Epithelial cell of esophagus (primary cell): ENCODE data around the gene CDH4.
A peak's percentile ranks its signal among the peaks of the same experiment; 100 is the strongest.

Experiments
- DNase-seq: peaks from one replicate; pipeline ENCODE4 v3.0.0; 2010; ENCODE audit warnings: low read depth
- H3K4me3 ChIP-seq: 2 replicates; pipeline ENCODE4 v1.5.1; 2011; ENCODE audit warnings: mild to moderate bottlenecking, low read length, control low read depth
- TF ChIP-seq, protein P1 (sequence below): IDR thresholded peaks from 2 replicates; pipeline ENCODE4 v1.5.1; 2011; ENCODE audit warnings: low read depth, mild to moderate bottlenecking, low read length, control low read depth, inconsistent platforms; ENCODE audit not compliant: insufficient read depth; ENCODE audit errors: missing control alignments

The CDH4 gene

DNA sequence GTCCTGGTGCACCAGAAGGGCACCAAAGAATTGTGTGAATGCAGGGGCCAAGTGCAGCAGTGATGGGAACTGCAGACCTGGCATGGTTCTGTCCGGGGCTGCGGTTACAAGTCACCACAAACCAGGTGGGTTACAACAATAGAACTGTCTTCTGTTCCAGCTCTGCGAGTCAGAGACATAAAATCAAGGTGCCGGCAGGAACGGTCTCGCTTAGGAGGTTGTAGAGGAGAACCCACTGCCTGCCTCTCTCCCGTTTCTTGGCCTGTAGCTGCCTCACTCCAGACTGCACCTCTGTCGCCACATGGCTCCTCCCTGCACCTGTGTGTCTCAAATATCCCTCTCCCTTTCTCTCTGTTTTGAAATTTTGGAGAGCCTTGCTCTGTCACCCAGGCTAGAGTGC, 670.4 kb downstream of the CDH4 start:
- TF ChIP-seq, protein P1, sequence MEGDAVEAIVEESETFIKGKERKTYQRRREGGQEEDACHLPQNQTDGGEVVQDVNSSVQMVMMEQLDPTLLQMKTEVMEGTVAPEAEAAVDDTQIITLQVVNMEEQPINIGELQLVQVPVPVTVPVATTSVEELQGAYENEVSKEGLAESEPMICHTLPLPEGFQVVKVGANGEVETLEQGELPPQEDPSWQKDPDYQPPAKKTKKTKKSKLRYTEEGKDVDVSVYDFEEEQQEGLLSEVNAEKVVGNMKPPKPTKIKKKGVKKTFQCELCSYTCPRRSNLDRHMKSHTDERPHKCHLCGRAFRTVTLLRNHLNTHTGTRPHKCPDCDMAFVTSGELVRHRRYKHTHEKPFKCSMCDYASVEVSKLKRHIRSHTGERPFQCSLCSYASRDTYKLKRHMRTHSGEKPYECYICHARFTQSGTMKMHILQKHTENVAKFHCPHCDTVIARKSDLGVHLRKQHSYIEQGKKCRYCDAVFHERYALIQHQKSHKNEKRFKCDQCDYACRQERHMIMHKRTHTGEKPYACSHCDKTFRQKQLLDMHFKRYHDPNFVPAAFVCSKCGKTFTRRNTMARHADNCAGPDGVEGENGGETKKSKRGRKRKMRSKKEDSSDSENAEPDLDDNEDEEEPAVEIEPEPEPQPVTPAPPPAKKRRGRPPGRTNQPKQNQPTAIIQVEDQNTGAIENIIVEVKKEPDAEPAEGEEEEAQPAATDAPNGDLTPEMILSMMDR, result no peak
- DNase-seq, result no peak
- H3K4me3 ChIP-seq, result no peak overlapping the region

DNA sequence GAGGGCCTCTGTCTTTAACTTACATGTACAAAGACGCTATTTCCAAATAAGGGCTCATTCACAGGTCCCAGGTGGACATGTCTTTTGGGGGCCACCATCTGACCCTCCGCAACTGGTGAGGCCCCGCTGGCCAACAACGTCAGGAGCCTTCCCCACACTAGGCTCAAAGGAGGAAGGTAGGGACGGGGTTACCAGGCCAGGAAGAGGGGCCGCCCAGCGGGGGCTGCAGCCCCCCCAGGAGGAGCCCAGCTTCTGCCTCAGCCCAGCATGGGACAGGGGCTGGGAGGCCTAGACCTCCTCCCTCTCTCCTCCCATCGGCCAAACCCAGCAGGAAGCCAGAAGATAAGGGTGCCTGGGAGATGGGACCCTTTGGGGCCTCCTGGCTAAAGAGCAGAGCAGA, 670.9 kb downstream of the CDH4 start:
- no peak for DNase-seq
- H3K4me3 ChIP-seq, result no peak overlapping the region
- TF ChIP-seq, protein P1, result no peak

DNA sequence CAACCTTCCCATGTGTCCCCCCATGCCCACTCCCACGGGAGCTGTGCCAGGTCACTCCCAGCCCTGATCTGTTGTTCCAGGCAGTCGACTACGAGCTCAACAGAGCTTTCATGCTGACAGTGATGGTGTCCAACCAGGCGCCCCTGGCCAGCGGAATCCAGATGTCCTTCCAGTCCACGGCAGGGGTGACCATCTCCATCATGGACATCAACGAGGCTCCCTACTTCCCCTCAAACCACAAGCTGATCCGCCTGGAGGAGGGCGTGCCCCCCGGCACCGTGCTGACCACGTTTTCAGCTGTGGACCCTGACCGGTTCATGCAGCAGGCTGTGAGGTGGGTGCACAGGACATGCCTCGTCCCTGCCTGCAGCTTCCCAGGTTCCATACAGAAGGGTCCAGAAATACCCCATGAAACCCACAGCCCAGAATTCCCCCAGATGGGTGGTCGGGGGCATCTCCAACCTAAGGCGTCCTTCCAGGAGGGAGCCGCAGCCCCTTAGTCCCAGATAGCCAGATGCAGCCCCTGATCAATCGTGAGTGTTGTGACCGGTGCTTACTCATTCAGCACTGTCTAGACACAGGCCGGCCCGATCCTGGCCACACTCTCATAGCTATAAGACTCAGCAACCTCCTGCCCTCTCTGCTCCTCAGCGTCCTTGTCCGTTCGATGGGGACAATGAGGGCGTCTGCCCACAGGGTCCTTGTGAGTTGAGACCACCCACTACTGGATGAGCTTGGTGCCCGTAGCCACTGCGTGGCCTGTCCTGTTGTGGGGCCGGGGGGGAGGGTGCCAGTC, 671.5 kb downstream of the CDH4 start:
- H3K4me3 ChIP-seq, result no peak overlapping the region
- TF ChIP-seq, protein P1, result no peak
- DNase-seq, result no peak

DNA sequence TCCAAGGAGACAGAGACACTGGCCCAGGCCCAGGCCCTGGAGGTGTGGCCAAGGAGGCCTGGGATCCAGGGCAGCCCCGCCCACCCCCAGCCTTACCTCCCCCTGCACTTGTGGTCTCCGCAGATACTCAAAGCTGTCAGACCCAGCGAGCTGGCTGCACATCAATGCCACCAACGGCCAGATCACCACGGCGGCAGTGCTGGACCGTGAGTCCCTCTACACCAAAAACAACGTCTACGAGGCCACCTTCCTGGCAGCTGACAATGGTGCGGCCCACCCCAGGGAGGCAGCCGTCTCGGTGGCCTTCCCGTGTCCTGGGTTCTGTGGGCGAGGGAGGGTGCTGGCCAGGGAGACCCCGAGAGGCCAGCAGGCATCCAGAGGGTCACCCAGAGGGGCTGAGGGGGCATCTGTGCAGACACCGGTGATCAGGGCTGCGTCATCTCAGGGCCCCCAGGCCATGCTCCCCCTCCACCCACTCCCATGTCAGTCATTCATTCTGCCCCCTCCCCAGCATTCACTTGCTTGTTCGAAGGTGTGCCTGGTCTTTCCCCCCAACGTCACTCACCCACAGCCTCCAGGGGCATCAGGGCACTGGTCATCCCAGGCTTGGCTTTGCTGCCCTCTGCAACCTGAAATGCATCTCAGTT, 672.3 kb downstream of the CDH4 start:
- no peak overlapping the region for H3K4me3 ChIP-seq
- DNase-seq, result no peak
- TF ChIP-seq, protein P1, result no peak

DNA sequence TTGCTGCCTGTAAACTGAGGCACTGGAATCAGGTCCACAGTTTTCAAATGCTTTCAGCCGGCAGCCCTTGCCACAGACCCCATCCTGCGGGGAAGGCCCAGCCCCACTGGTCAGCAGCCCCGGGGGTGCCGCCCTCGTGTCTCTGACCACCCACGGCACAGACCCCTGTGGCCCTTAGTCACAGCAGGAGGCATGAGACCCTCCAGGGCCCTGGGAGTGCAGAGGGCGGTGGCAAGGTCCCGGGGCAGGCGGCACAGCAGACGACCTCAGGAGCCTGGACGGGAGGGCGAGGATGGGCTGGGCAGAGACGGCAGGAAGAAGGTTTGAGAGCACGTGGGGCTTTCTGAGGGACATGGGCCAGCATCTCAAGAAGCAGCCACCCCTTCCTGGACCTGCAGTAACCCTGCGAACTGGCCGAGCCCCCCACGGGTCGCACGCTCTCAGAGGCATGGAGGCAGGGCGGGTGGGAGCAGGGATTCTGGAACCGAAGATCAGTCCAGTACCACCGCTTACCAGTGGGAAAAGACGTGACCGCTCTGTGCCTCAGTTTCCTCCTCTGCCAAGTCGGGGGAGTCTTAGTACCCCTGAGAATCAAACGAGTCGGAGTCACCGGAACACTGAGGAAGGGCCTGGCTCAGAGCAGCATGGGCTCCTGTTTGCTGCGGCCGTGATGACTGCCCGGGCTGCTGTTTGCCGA, 672.9 kb downstream of the CDH4 start:
- no peak overlapping the region for H3K4me3 ChIP-seq
- no peak for DNase-seq
- TF ChIP-seq, protein P1, result no peak

DNA sequence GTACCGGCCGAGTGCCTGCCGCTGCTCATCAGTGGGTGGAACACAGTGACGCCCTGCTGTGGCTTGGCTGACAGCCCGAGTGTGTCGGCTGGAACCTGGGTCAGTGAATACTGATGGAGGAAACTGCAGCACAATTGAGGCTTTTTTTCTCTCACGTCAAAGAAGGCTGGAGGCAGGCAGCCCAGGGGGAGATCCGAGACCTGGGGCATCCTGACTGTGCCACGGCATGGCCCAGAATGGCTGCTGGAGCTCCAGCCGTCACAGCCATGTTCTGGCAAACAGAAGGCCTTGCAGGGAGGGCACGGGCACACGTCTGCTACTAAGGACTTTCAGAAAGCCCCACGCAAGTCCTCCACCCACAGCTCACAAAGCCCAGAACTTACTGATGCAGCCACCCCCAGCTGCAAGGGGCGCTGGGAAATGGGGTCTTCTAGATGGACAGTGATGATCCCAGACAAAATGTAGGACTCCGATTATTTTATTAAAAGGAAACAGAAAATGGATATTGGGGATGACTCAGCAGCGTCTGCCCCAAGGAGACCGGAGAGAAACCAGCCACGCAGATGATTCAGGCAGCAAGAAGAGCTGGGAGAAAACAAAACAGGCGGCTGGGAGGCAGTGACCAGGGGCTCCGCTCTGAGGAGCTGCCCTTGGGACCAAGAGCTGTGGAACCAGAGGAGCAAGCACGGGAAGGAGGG, 673.6 kb downstream of the CDH4 start:
- peak; percentile 53 for DNase-seq
- TF ChIP-seq, protein P1, result no peak
- H3K4me3 ChIP-seq, result no peak overlapping the region
